Measurements from ENCODE around the gene SERPINA4.

The SERPINA4 gene

DNA sequence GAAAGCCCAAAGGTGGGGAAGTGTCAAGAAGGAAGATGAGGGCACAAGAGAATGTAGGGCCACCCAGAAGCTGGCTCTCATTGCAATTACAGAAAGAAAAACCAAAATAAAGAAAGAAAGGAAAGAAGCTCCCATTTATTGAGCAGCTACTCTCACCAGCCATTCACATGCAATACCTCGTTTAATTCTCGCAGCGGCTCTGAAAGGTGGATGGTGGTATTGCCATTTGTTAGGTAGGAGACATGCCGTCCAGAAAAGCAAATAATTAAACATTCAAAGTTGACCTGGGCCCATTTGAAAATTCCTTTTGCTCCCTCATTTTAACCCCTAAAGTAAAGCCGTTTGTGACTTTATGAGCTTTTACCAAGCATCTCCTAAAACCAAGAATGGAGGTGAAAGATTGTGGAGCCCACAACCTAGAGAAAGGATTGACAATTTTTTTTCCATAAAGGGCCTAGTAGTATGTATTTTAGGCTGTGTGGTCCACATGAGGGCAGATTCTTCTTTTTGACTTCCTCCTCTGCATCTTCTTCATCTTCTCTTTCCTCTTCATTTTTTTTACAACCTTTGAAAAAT, 56.2 kb downstream of the SERPINA4 start:
- no peak overlapping the region for H3K4me3 ChIP-seq (ENCODE audit: control insufficient read depth, low read depth, low read length)
- no peak for DNase-seq (ENCODE audit: low read depth)
- TF ChIP-seq, protein P1, sequence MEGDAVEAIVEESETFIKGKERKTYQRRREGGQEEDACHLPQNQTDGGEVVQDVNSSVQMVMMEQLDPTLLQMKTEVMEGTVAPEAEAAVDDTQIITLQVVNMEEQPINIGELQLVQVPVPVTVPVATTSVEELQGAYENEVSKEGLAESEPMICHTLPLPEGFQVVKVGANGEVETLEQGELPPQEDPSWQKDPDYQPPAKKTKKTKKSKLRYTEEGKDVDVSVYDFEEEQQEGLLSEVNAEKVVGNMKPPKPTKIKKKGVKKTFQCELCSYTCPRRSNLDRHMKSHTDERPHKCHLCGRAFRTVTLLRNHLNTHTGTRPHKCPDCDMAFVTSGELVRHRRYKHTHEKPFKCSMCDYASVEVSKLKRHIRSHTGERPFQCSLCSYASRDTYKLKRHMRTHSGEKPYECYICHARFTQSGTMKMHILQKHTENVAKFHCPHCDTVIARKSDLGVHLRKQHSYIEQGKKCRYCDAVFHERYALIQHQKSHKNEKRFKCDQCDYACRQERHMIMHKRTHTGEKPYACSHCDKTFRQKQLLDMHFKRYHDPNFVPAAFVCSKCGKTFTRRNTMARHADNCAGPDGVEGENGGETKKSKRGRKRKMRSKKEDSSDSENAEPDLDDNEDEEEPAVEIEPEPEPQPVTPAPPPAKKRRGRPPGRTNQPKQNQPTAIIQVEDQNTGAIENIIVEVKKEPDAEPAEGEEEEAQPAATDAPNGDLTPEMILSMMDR (IDR thresholded peaks at IDR 0.05; ENCODE audit: control insufficient read depth, insufficient read depth, low read depth, low read length, missing control alignments) = no peak

DNA sequence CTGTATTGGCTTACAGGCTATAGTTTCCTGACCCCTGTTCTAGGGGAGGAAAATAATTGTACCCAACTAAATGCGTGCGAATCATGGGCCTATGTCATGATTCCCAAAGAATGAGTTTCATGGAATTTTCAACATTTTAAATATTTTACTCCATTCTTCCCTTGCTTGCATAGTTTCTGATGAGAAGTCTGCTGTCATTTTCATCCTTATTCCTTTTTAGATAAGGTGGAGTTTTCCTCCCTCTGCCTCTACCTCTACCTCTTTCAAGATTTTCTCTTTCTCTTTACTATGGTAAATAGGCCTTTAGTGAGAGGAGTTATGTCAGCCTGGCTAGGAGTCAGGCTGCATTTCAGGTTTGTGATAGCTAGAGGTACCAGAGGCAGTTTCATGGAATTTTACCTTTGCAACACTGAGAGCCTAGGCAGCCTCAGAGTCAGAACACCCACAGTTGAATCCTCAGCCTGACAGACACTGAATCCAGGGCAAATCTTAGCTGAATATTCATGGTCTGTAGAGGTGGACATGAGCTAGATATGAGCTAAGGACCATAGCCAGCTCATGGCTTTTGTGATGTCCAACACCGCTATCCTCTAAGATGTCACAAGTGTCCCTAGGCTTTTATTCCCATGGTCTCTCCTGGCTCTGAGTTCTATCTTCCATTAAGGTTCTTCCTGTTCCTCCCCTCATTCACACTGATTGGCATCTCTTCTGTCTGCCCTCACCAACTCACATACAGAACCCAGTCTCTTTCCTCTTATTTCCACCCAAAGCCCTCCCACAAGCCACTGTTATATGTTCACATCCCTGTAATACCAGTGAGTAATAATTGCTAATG, 57.0 kb downstream of the SERPINA4 start:
- TF ChIP-seq, protein P1 (IDR thresholded peaks at IDR 0.05; ENCODE audit: control insufficient read depth, insufficient read depth, low read depth, low read length, missing control alignments) = no peak

DNA sequence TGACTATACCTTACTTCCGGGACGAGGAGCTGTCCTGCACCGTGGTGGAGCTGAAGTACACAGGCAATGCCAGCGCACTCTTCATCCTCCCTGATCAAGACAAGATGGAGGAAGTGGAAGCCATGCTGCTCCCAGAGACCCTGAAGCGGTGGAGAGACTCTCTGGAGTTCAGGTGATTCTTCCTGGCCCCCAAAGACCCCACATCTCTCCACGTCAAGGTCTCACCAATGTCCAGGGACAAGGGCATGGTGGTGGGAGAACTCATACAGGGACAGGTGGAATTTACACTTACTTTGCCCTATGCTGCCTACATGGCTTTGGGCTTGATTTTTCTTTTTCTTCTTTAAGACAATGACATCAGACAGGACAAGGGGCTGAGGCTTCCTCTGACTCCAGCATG, 58.1 kb downstream of the SERPINA4 start:
- DNase-seq (ENCODE audit: low read depth) = no peak
- TF ChIP-seq, protein P1 (IDR thresholded peaks at IDR 0.05; ENCODE audit: control insufficient read depth, insufficient read depth, low read depth, low read length, missing control alignments) = no peak
- no peak overlapping the region for H3K4me3 ChIP-seq (ENCODE audit: control insufficient read depth, low read depth, low read length)

More for the DNA sequence above, 57.0 kb downstream of the SERPINA4 start:
- no peak for DNase-seq (ENCODE audit: low read depth)
- no peak overlapping the region for H3K4me3 ChIP-seq (ENCODE audit: control insufficient read depth, low read depth, low read length)
